Caco-2 (cell line): ENCODE results near the gene CEP57L1. TPM values are rescaled to one million over a fixed set of nuclear protein-coding genes. Genes with fewer than 3 reads are reported as not detected.
A peak's percentile ranks its signal among the peaks of the same experiment; 100 is the strongest.

Experiments
- BruUV-seq: library from RNA; stranded (reverse); fragments of 400-500 nt; replicated peaks from 2 replicates; lab custom pipeline; 2021; lab: Mats Ljungman, UMichigan
- CTCF ChIA-PET: fragments of 300-600 bp; sonication (Branson Sonifier 250); formaldehyde crosslinking; loops from one replicate; lab custom pipeline; 2022; ENCODE audit warnings: antibody characterized with exemption; lab: Charles Lee
- POLR2A ChIA-PET: fragments of 300-600 bp; sonication (Branson Sonifier 250); formaldehyde crosslinking; loops from one replicate; lab custom pipeline; 2022; ENCODE audit warnings: antibody characterized with exemption; lab: Charles Lee
- DNase-seq, 2 experiments: peaks; one replicate each; pipeline versions ENCODE4 v3.0.0 to v3.0.0-alpha.2; 2020 to 2022
- H3K27me3 ChIP-seq: replicated peaks from 2 replicates; pipeline ENCODE4 v1.6.0; 2011; ENCODE audit warnings: low read length; ENCODE audit not compliant: control insufficient read depth, insufficient read depth
- H3K36me3 ChIP-seq: 2 replicates; pipeline ENCODE4 v1.5.1; 2011; ENCODE audit warnings: low read length; ENCODE audit not compliant: control insufficient read depth, insufficient read depth
- H3K4me1 ChIP-seq: fragments of 250-450 bp; sonication (Bioruptor Pico); 2 replicates; pipeline ENCODE4 v1.5.1; 2020; ENCODE audit warnings: mild to moderate bottlenecking
- H3K4me3 ChIP-seq: 2 replicates; pipeline ENCODE4 v1.5.1; 2011; ENCODE audit warnings: low read depth, mild to moderate bottlenecking, control low read depth, low read length
- H3K9me3 ChIP-seq: fragments of 250-450 bp; sonication (Bioruptor Pico); 2 replicates; pipeline ENCODE4 v1.5.1; 2020; ENCODE audit warnings: mild to moderate bottlenecking, moderate library complexity
- H3K27ac Mint-ChIP-seq: one replicate; pipeline ENCODE4 v1.8.0; 2022; ENCODE audit warnings: mixed read lengths; ENCODE audit not compliant: unreplicated experiment
- H3K27me3 Mint-ChIP-seq: one replicate; pipeline ENCODE4 v1.8.0; 2022; ENCODE audit warnings: mixed read lengths; ENCODE audit not compliant: insufficient read depth, unreplicated experiment
- H3K36me3 Mint-ChIP-seq: one replicate; pipeline ENCODE4 v1.8.0; 2022; ENCODE audit warnings: mild to moderate bottlenecking, mixed read lengths; ENCODE audit not compliant: insufficient read depth, unreplicated experiment
- H3K4me1 Mint-ChIP-seq: one replicate; pipeline ENCODE4 v1.8.0; 2022; ENCODE audit warnings: low read depth, mixed read lengths; ENCODE audit not compliant: unreplicated experiment
- H3K4me3 Mint-ChIP-seq: one replicate; pipeline ENCODE4 v1.8.0; 2022; ENCODE audit warnings: mild to moderate bottlenecking, moderate library complexity, mixed read lengths; ENCODE audit not compliant: unreplicated experiment
- H3K9me3 Mint-ChIP-seq: one replicate; pipeline ENCODE4 v1.8.0; 2022; ENCODE audit warnings: mixed read lengths; ENCODE audit not compliant: unreplicated experiment
- intact Hi-C: fragments of 100-400 bp; cut with micrococcal nuclease; formaldehyde crosslinking; loops from one replicate; pipeline ENCODE4 v1.10.0; 2022; ENCODE audit not compliant: unreplicated experiment
- total RNA-seq: library from RNA; stranded (reverse); gene quantifications from 2 replicates; pipeline ENCODE4 v1.2.3, GENCODE V29; 2022
- TF ChIP-seq, protein P1 (sequence below), 2 experiments: fragments of 200-600 bp in 1 of 2; IDR thresholded peaks; 1 replicate in 1 of 2; 2 replicates in 1 of 2; pipeline versions ENCODE4 v1.5.1 to v1.8.0; 2011 to 2022; ENCODE audit warnings: antibody characterized with exemption in 1 of 2, control low read depth in 1 of 2, inconsistent platforms in 1 of 2, low read depth in 1 of 2, low read length in 1 of 2, mild to moderate bottlenecking in 1 of 2, moderate library complexity in 1 of 2; ENCODE audit not compliant: insufficient read depth in 1 of 2, severe bottlenecking in 1 of 2, unreplicated experiment in 1 of 2

CEP57L1 gene
- total RNA-seq, 1 experiment from 2014 or later: 12.7 TPM

- Mint-ChIP-seq H3K36me3 (peaks cover 4% of the 10 kb centered on the region), H3K4me1 (peaks cover 42% of the 10 kb centered on the region), H3K27me3 (no peaks in the 10 kb centered on the region), H3K9me3 (peaks cover 9% of the 10 kb centered on the region), H3K27ac (no peak overlapping the region), H3K4me3 (no peak overlapping the region)
- no peak for DNase-seq
- H3K36me3 ChIP-seq: no peaks in the 10 kb centered on the region
- TF ChIP-seq, protein P1, sequence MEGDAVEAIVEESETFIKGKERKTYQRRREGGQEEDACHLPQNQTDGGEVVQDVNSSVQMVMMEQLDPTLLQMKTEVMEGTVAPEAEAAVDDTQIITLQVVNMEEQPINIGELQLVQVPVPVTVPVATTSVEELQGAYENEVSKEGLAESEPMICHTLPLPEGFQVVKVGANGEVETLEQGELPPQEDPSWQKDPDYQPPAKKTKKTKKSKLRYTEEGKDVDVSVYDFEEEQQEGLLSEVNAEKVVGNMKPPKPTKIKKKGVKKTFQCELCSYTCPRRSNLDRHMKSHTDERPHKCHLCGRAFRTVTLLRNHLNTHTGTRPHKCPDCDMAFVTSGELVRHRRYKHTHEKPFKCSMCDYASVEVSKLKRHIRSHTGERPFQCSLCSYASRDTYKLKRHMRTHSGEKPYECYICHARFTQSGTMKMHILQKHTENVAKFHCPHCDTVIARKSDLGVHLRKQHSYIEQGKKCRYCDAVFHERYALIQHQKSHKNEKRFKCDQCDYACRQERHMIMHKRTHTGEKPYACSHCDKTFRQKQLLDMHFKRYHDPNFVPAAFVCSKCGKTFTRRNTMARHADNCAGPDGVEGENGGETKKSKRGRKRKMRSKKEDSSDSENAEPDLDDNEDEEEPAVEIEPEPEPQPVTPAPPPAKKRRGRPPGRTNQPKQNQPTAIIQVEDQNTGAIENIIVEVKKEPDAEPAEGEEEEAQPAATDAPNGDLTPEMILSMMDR (IDR thresholded peaks at IDR 0.05; ENCODE audit: insufficient read depth in 1 of 2, low read depth in 1 of 2, low read length in 1 of 2, severe bottlenecking in 1 of 2, unreplicated experiment in 1 of 2): no peak
- intact Hi-C loops: no loop called here
- H3K4me1 ChIP-seq: peaks cover 47% of the 10 kb centered on the region
- CTCF ChIA-PET: no interaction called here
- no peaks in the 10 kb centered on the region for H3K9me3 ChIP-seq
- H3K4me3 ChIP-seq: no peak overlapping the region
- POLR2A ChIA-PET: no interaction called here
- no peaks in the 10 kb centered on the region for H3K27me3 ChIP-seq
- BruUV-seq: no TSS peak
Observed at GRCh38 chr6:109051301-109052017, 43.8 kb upstream of the CEP57L1 start.

- TF ChIP-seq, protein P1 (IDR thresholded peaks at IDR 0.05; ENCODE audit: insufficient read depth in 1 of 2, low read depth in 1 of 2, low read length in 1 of 2, severe bottlenecking in 1 of 2, unreplicated experiment in 1 of 2): no peak
- H3K4me1 ChIP-seq: peaks cover 47% of the 10 kb centered on the region
Observed at GRCh38 chr6:109052018-109052651, 43.2 kb upstream of the CEP57L1 start.

DNA sequence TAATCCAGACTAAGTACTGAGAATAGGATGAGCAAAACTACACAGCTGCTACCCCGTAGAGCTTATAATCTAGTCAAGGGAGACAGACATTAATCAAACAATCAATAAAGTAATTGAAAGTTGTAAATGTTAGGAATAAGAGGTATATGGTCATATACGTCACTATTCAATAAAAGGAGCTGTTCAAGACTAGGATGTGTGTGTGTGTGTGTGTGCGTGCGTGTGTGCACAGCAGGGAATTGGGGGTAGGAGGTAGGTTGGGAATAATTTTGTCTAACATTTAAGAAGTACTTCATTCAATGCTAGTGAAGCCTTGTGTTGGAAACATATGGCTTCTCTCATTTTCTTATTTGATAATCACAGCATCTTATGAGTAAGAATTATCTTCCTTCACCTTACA, 42.5 kb upstream of the CEP57L1 start:
- Histone ChIP-seq H3K4me1 (peaks cover 47% of the 10 kb centered on the region), H3K36me3 (no peaks in the 10 kb centered on the region), H3K9me3 (no peaks in the 10 kb centered on the region), H3K27me3 (no peaks in the 10 kb centered on the region), H3K4me3 (no peak overlapping the region)
- no peak overlapping the region for H3K4me3 Mint-ChIP-seq
- H3K4me1 Mint-ChIP-seq: peaks cover 42% of the 10 kb centered on the region
- BruUV-seq: no TSS peak
- intact Hi-C loops: no loop called here
- POLR2A ChIA-PET: no interaction called here
- peak overlapping the region; percentile 43 for H3K27ac Mint-ChIP-seq
- TF ChIP-seq, protein P1 (IDR thresholded peaks at IDR 0.05; ENCODE audit: insufficient read depth in 1 of 2, low read depth in 1 of 2, low read length in 1 of 2, severe bottlenecking in 1 of 2, unreplicated experiment in 1 of 2): no peak
- H3K27me3 Mint-ChIP-seq: no peaks in the 10 kb centered on the region
- CTCF ChIA-PET: no interaction called here
- DNase-seq: no peak
- H3K36me3 Mint-ChIP-seq: peaks cover 4% of the 10 kb centered on the region
- H3K9me3 Mint-ChIP-seq: peaks cover 9% of the 10 kb centered on the region

More at GRCh38 chr6:109052018-109052651, 43.2 kb upstream of the CEP57L1 start:
- Histone ChIP-seq H3K4me3 (no peak overlapping the region), H3K27me3 (no peaks in the 10 kb centered on the region), H3K9me3 (no peaks in the 10 kb centered on the region), H3K36me3 (no peaks in the 10 kb centered on the region)
- no peak for DNase-seq
- intact Hi-C loops: no loop called here
- Mint-ChIP-seq H3K27ac (no peak overlapping the region), H3K4me1 (peaks cover 42% of the 10 kb centered on the region), H3K9me3 (peaks cover 9% of the 10 kb centered on the region), H3K4me3 (no peak overlapping the region), H3K36me3 (peaks cover 4% of the 10 kb centered on the region), H3K27me3 (no peaks in the 10 kb centered on the region)
- BruUV-seq: no TSS peak
- POLR2A ChIA-PET: no interaction called here
- CTCF ChIA-PET: no interaction called here
